Colonic mucosa (tissue), 4 donors: ENCODE data around the gene SOX30. TPM values are rescaled to one million over a fixed set of nuclear protein-coding genes. Genes with fewer than 3 reads are reported as not detected.

Experiments used
- DNase-seq: peaks from one replicate; pipeline ENCODE4 v3.0.0-alpha.2; 2020
- H3K27ac ChIP-seq: fragments of 200-600 bp; one replicate; pipeline ENCODE4 v1.8.0; 2021
- H3K27me3 ChIP-seq: fragments of 200-600 bp; one replicate; pipeline ENCODE4 v1.8.0; 2021
- H3K36me3 ChIP-seq: fragments of 200-600 bp; one replicate; pipeline ENCODE4 v1.8.0; 2021
- H3K4me1 ChIP-seq: fragments of 200-600 bp; one replicate; pipeline ENCODE4 v1.8.0; 2021; ENCODE audit warnings: mild to moderate bottlenecking
- H3K4me3 ChIP-seq: fragments of 200-600 bp; one replicate; pipeline ENCODE4 v1.8.0; 2021
- H3K9ac ChIP-seq, 2 donors: one replicate each; pipeline ENCODE4 v1.7.0; 2013; ENCODE audit warnings: control low read depth in 2 of 2, low read depth in 2 of 2, low read length in 2 of 2
- H3K9me3 ChIP-seq: fragments of 200-600 bp; one replicate; pipeline ENCODE4 v1.8.0; 2021
- CTCF ChIP-seq: fragments of 200-600 bp; IDR thresholded peaks from one replicate; pipeline ENCODE4 v1.8.0; 2022; ENCODE audit warnings: antibody characterized with exemption, mild to moderate bottlenecking
- intact Hi-C: fragments of 100-400 bp; cut with DNase I; formaldehyde crosslinking; loops from one replicate; pipeline ENCODE4 v1.14.1; 2022
- total RNA-seq, 2 donors: library from RNA; stranded (reverse); fragmentation: NEBNext Ultra II Directional in 1 of 2; extraction: Animal tissue kit (Norgen Biotek cat#: 25700) in 1 of 2; gene quantifications; one replicate each; pipeline ENCODE4 v1.2.1, GENCODE V29; 2021
- donor health status: healthy.
- donor health status: DM: no; HTN: no; CAD: no.
- donor health status: DM: no; HTN: no; CAD: no.

The SOX30 gene
- total RNA-seq, 2 donors from 2014 or later, result 0.08 to 0.42 TPM

GRCh38 chr5:157594257-157594656 is 58.0 kb downstream of the SOX30 start:
- Histone ChIP-seq H3K27me3 (no peaks in the 10 kb centered on the region), H3K9ac (no peak overlapping the region), H3K9me3 (no peaks in the 10 kb centered on the region), H3K4me1 (no peaks in the 10 kb centered on the region), H3K36me3 (no peaks in the 10 kb centered on the region), H3K4me3 (no peak overlapping the region), H3K27ac (no peak overlapping the region)
- TF ChIP-seq CTCF, result no peak
- intact Hi-C loops, result no loop called here
- no peak for DNase-seq

GRCh38 chr5:157593052-157593757 is 59.0 kb downstream of the SOX30 start:
- Histone ChIP-seq H3K27me3 (no peaks in the 10 kb centered on the region), H3K4me3 (no peak overlapping the region), H3K27ac (no peak overlapping the region), H3K36me3 (no peaks in the 10 kb centered on the region), H3K9ac (no peak overlapping the region), H3K4me1 (no peaks in the 10 kb centered on the region), H3K9me3 (no peaks in the 10 kb centered on the region)
- intact Hi-C loops, result no loop called here
- DNase-seq, result no peak
- no peak for TF ChIP-seq CTCF

- TF ChIP-seq CTCF, result no peak
- no peak overlapping the region for H3K27ac ChIP-seq
These were observed 59.6 kb downstream of the SOX30 start for GRCh38 chr5:157592594-157592993.

GRCh38 chr5:157590478-157590877 is 61.8 kb downstream of the SOX30 start:
- H3K36me3 ChIP-seq, result no peaks in the 10 kb centered on the region
- TF ChIP-seq CTCF, result no peak
- no peaks in the 10 kb centered on the region for H3K4me1 ChIP-seq
- no peak overlapping the region for H3K27ac ChIP-seq
- intact Hi-C loops, result no loop called here
- no peak for DNase-seq
- no peaks in the 10 kb centered on the region for H3K27me3 ChIP-seq
- no peak overlapping the region for H3K9ac ChIP-seq
- H3K4me3 ChIP-seq, result no peak overlapping the region
- no peaks in the 10 kb centered on the region for H3K9me3 ChIP-seq

More at GRCh38 chr5:157592594-157592993, 59.6 kb downstream of the SOX30 start:
- DNase-seq, result no peak
- Histone ChIP-seq H3K4me3 (no peak overlapping the region), H3K27me3 (no peaks in the 10 kb centered on the region), H3K9ac (no peak overlapping the region), H3K36me3 (no peaks in the 10 kb centered on the region), H3K4me1 (no peaks in the 10 kb centered on the region), H3K9me3 (no peaks in the 10 kb centered on the region)
- intact Hi-C loops, result no loop called here

GRCh38 chr5:157584628-157585027 is 67.6 kb downstream of the SOX30 start:
- TF ChIP-seq CTCF, result no peak
- Histone ChIP-seq H3K27me3 (no peaks in the 10 kb centered on the region), H3K27ac (no peak overlapping the region), H3K4me3 (no peak overlapping the region), H3K36me3 (no peaks in the 10 kb centered on the region), H3K4me1 (no peaks in the 10 kb centered on the region), H3K9me3 (no peaks in the 10 kb centered on the region), H3K9ac (no peak overlapping the region)
- intact Hi-C loops, result no loop called here
- no peak for DNase-seq
